Subcutaneous abdominal adipose tissue (tissue), 5 donors: ENCODE measurements around the gene PALD1.
"Not testable (repeated sequence)": the region's sequence is repeated elsewhere in the genome, so short reads cannot be mapped to it uniquely, and the experiment has no call there.

ENCODE experiments used
- H3K27ac ChIP-seq: one replicate; pipeline ENCODE4 v1.7.0; 2013; ENCODE audit warnings: low read depth, mild to moderate bottlenecking, inconsistent platforms, low read length, moderate library complexity
- H3K27me3 ChIP-seq, 5 donors: one replicate each; pipeline ENCODE4 v1.7.0; 2013; ENCODE audit warnings: low read length in 5 of 5, inconsistent platforms in 1 of 5; ENCODE audit not compliant: control insufficient read depth in 5 of 5, insufficient read depth in 4 of 5
- H3K36me3 ChIP-seq, 5 donors: one replicate each; pipeline ENCODE4 v1.7.0; 2013; ENCODE audit warnings: low read length in 5 of 5; ENCODE audit not compliant: control insufficient read depth in 5 of 5, insufficient read depth in 5 of 5
- H3K4me1 ChIP-seq, 5 donors: one replicate each; pipeline ENCODE4 v1.7.0; 2013; ENCODE audit warnings: low read length in 5 of 5, mild to moderate bottlenecking in 3 of 5, moderate library complexity in 1 of 5; ENCODE audit not compliant: control insufficient read depth in 5 of 5, insufficient read depth in 5 of 5
- H3K4me3 ChIP-seq, 5 donors: one replicate each; pipeline ENCODE4 v1.7.0; 2013; ENCODE audit warnings: low read length in 5 of 5, low read depth in 1 of 5
- H3K9ac ChIP-seq, 5 donors: one replicate each; pipeline ENCODE4 v1.7.0; 2013; ENCODE audit warnings: low read length in 5 of 5, mild to moderate bottlenecking in 4 of 5, moderate library complexity in 3 of 5
- H3K9me3 ChIP-seq, 5 donors: one replicate each; pipeline ENCODE4 v1.7.0; 2013; ENCODE audit warnings: low read length in 5 of 5; ENCODE audit not compliant: control insufficient read depth in 5 of 5
- donor health status: healthy.
- donor health status: healthy.
- donor health status: healthy.
- donor health status: healthy.
- donor health status: healthy.

Gene PALD1

DNA sequence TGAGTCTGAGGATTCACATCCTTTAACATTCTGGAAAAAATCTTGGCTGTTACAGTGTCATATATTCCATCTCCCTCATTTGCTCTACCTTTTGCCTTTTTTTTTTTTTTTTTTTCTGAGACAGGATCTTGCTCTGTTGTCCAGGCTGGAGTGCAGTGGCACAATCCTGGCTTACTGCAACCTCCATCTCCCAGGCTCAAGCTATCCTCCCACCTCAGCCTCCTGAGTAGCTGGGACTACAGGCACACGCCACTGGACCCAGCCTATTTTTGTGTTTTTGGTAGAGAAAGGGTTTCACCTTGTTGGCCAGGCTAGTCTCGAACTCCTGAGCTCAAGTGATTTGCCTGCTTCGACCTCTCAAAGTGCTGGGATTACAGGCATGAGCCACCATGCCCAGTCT, 135.8 kb downstream of the PALD1 start:
- not testable (repeated sequence) for H3K36me3 ChIP-seq, H3K4me3 ChIP-seq, H3K9ac ChIP-seq, H3K27me3 ChIP-seq, H3K4me1 ChIP-seq, H3K27ac ChIP-seq
- H3K9me3 ChIP-seq: peaks cover 2 to 12% (median 8%) of the 10 kb centered on the region in 5 donors

DNA sequence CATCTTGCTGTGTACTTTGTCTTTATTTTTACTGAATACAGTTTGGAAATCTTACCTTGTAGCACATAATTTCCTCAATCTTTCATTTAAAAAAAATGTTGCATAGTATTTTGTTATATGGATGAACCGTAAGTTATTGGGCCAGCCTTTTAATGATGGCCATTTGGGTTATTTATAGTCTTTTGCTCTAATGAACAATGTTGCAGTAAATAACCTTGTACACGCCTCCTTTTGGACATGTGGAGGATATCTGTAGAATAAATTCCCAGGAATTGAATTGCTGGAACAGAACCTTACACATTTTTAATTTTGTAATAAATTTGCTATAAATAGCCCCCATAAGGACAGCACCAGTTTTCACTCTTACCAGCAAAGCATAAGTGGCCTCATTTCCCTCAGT, 136.6 kb downstream of the PALD1 start:
- Histone ChIP-seq H3K4me1 (no peaks in the 10 kb centered on the region), H3K36me3 (no peaks in the 10 kb centered on the region), H3K4me3 (no peak overlapping the region), H3K27ac (no peak overlapping the region), H3K9me3 (peaks cover 2 to 18% (median 13%) of the 10 kb centered on the region in 5 donors), H3K9ac (no peak overlapping the region), H3K27me3 (no peaks in the 10 kb centered on the region)

DNA sequence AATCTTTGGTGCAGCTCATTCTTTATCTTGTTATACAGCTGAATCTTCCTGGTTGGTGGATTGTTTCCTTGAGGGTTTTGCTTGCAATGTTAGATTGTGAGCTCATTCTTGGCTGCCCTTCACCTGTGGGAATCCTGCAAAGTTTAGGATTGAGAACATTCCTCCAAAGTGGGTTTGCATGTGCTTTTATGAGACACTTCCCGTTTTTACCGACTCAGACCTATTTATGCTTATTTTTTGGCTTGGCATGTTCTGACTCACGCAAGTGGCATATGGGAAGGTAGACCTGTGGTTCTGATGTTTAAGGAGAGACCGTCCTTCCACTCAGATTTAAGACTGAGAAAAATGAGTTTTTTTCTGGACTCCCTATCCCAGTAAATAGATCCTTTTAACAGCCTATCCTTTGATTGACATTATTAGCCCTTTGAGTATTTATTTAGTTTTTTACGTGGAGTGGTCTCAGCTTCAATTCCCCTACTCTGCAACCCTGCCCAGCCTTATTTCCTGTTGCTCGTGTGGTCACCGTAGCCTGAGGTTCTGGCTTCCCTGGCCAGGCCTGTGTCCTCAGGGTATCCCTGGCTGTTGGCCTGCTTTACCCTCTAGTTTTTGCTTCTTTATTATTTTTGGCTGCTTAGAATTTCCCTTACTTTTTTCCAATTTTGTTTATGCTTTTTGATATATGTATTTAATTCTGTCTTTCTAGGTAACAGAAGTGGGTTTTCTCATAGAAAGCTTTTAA, 137.4 kb downstream of the PALD1 start:
- Histone ChIP-seq H3K4me3 (no peak overlapping the region), H3K4me1 (no peaks in the 10 kb centered on the region), H3K36me3 (no peaks in the 10 kb centered on the region), H3K9ac (no peak overlapping the region), H3K27ac (no peak overlapping the region), H3K27me3 (no peaks in the 10 kb centered on the region), H3K9me3 (peaks cover 2 to 23% (median 18%) of the 10 kb centered on the region in 5 donors)

DNA sequence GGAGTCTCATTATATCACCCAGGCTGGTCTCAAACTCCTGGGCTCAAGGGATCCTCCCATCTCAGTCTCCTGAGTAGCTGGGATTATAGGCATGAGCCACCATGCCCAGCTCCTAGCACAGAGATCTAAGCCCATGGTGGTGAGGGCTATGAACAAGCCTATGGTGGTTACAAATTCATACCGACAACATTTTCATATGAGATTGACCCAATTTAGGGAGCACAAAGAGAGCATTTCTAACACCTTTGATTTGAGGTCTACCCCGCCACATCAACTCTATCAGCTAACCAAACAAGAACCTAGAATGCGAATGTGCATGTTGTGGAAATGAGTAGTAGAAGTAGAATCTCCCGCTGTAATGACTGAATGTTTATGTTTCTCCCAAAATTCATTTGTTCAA, 138.2 kb downstream of the PALD1 start:
- Histone ChIP-seq H3K4me1 (no peaks in the 10 kb centered on the region), H3K27ac (no peak overlapping the region), H3K9ac (no peak overlapping the region), H3K9me3 (peaks cover 2 to 26% (median 18%) of the 10 kb centered on the region in 5 donors), H3K36me3 (no peaks in the 10 kb centered on the region), H3K4me3 (no peak overlapping the region), H3K27me3 (no peaks in the 10 kb centered on the region)
